Large intestine (tissue), 3 donors: ENCODE measurements around the gene PIP4K2B. TPM values are rescaled to one million over a fixed set of nuclear protein-coding genes. Genes with fewer than 3 reads are reported as not detected.

Experiments
- DNase-seq, 2 donors: peaks; one replicate each; pipeline versions ENCODE4 v3.0.0 to v3.0.0-alpha.2; 2013
- H3K27ac ChIP-seq: one replicate; pipeline ENCODE4 v1.5.1; 2013; ENCODE audit warnings: low read length
- H3K27me3 ChIP-seq: 2 replicates; pipeline ENCODE4 v1.6.1; 2013; ENCODE audit warnings: low read length; ENCODE audit not compliant: control insufficient read depth, insufficient read depth
- H3K36me3 ChIP-seq: 2 replicates; pipeline ENCODE4 v1.6.1; 2013; ENCODE audit warnings: low read length; ENCODE audit not compliant: control insufficient read depth, insufficient read depth
- H3K4me1 ChIP-seq: one replicate; pipeline ENCODE4 v1.6.1; 2013; ENCODE audit warnings: low read length; ENCODE audit not compliant: control insufficient read depth, insufficient read depth
- H3K4me3 ChIP-seq: one replicate; pipeline ENCODE4 v1.5.1; 2013; ENCODE audit warnings: low read length
- H3K9me3 ChIP-seq: one replicate; pipeline ENCODE4 v1.6.1; 2013; ENCODE audit warnings: mild to moderate bottlenecking, low read depth, low read length, moderate library complexity; ENCODE audit not compliant: control insufficient read depth
- WGBS: methylation state at CpG from one replicate; pipeline ENCODE4 v1.1.5; 2013; ENCODE audit warnings: low lambda C conversion rate; ENCODE audit not compliant: insufficient coverage; 5-methylcytosine and 5-hydroxymethylcytosine counted together
- polyA plus RNA-seq: library from polyadenylated mRNA; unstranded; fragments of 120-200 nt; gene quantifications from one replicate; pipeline ENCODE4 v1.2.1, GENCODE V29; 2013

The PIP4K2B gene
- polyA plus RNA-seq, 1 donor: 33.4 TPM

GRCh38 chr17:38738007-38738662, 61.2 kb downstream of the PIP4K2B start:
- peaks cover 53% of the 10 kb centered on the region for H3K4me1 ChIP-seq
- DNase-seq: no peak
- no peaks in the 10 kb centered on the region for H3K27me3 ChIP-seq

DNA sequence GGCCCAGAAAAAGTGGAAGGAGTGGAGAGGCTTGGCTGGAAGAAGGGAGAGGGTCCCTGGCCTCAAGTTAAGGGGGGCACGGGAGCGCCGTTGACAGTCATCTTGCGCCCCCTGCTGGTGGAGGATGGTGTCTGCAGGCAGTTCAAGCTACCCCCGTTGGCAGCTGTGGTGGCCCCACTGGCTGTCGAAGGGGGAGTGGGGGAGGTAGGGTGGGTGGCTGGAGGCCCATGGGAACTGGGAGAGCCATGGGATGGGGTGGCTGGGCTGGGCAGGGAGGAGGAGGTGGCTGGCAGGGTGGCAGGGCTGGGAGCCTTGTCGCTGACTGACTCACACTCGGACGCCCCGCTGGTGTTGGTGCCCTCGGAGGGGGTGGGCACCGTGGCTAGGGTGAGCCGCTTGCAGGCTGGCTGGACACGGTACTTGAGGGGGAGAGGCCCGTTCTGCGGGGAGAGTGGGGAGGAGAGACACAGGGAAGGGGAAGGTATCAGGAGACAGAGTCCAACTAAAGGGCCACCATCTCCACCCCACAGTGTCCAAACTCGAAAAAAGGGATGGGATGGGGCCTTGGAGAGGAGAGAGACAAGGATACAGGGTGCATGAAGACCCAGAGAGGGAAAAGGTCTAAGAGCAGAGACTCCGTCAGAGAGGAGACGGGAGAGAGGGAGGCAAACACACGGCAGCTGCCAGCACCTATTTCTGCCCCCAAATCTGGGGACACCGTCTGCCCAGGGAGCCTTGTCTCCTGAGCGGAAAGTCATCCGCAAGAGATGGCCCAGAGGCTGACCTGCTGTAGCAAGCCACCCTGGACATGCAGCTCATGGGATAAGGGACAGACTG, 64.0 kb downstream of the PIP4K2B start:
- H3K27me3 ChIP-seq: no peaks in the 10 kb centered on the region
- no peak overlapping the region for H3K27ac ChIP-seq
- H3K36me3 ChIP-seq: peaks cover 45% of the 10 kb centered on the region
- H3K9me3 ChIP-seq: no peaks in the 10 kb centered on the region
- peak in 1 of 2 donors; percentile 34 for DNase-seq
- no peak overlapping the region for H3K4me3 ChIP-seq
- H3K4me1 ChIP-seq: peaks cover 57% of the 10 kb centered on the region
- no CpG with 5 or more reads among the region's 23 CpGs for WGBS

More at GRCh38 chr17:38738007-38738662, 61.2 kb downstream of the PIP4K2B start:
- Histone ChIP-seq H3K27ac (no peak overlapping the region), H3K36me3 (peaks cover 44% of the 10 kb centered on the region), H3K4me3 (no peak overlapping the region), H3K9me3 (no peaks in the 10 kb centered on the region)
- 100% methylated on average over 2 of the region's 14 CpGs for WGBS

GRCh38 chr17:38733982-38734973, 65.1 kb downstream of the PIP4K2B start:
- WGBS: 80% methylated on average over 1 of the region's 15 CpGs
- Histone ChIP-seq H3K36me3 (peaks cover 36% of the 10 kb centered on the region), H3K27ac (peak overlapping the region; percentile 98), H3K4me3 (no peak overlapping the region), H3K4me1 (peaks cover 54% of the 10 kb centered on the region), H3K9me3 (no peaks in the 10 kb centered on the region), H3K27me3 (no peaks in the 10 kb centered on the region)
- DNase-seq: peak in 1 of 2 donors; percentile 75

DNA sequence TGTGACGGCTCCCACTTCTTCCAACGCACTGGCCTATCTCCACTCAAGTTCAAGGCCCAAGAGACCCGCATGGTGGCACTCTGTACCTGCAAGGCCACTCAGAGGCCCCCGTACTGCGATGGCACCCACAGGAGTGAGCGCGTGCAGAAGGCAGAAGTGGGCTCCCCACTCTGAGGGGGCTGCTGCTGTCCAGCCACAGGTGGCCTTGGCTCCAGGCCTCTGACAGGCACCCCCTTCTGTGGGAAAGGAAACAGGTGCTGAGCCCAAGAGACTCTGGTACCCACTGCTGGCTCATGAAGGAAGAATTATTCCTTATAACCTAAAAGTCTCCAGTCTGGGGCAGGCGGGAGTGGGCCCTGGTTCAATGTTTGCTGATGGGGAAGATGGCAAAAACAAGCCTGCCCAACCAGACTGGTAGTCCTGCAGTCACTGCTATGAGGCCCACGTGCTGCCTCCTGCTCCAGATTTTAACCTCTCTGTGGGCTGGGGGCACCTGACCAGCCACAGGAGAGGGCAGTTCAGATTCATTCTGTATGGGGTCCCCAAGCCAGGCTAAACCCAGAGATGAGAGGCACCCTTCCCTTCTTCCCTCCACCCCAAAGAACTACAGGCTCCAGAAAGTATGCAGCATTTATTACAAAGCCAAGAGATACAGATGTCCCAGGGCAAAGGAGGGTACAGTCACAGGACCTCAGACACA, 65.9 kb downstream of the PIP4K2B start:
- peaks cover 27% of the 10 kb centered on the region for H3K36me3 ChIP-seq
- DNase-seq: no peak
- H3K4me1 ChIP-seq: peaks cover 52% of the 10 kb centered on the region

GRCh38 chr17:38732376-38733281, 66.7 kb downstream of the PIP4K2B start:
- H3K27ac ChIP-seq: peak overlapping the region; percentile 98
- peaks cover 52% of the 10 kb centered on the region for H3K4me1 ChIP-seq
- H3K9me3 ChIP-seq: no peaks in the 10 kb centered on the region
- DNase-seq: peak in 1 of 2 donors; percentile 84
- no CpG with 5 or more reads among the region's 7 CpGs for WGBS
- no peak overlapping the region for H3K4me3 ChIP-seq
- H3K27me3 ChIP-seq: no peaks in the 10 kb centered on the region
- H3K36me3 ChIP-seq: peaks cover 27% of the 10 kb centered on the region

More for the DNA sequence above, 65.9 kb downstream of the PIP4K2B start:
- Histone ChIP-seq H3K27me3 (no peaks in the 10 kb centered on the region), H3K4me3 (no peak overlapping the region), H3K27ac (peak overlapping the region; percentile 98), H3K9me3 (no peaks in the 10 kb centered on the region)
- no CpG with 5 or more reads among the region's 9 CpGs for WGBS

DNA sequence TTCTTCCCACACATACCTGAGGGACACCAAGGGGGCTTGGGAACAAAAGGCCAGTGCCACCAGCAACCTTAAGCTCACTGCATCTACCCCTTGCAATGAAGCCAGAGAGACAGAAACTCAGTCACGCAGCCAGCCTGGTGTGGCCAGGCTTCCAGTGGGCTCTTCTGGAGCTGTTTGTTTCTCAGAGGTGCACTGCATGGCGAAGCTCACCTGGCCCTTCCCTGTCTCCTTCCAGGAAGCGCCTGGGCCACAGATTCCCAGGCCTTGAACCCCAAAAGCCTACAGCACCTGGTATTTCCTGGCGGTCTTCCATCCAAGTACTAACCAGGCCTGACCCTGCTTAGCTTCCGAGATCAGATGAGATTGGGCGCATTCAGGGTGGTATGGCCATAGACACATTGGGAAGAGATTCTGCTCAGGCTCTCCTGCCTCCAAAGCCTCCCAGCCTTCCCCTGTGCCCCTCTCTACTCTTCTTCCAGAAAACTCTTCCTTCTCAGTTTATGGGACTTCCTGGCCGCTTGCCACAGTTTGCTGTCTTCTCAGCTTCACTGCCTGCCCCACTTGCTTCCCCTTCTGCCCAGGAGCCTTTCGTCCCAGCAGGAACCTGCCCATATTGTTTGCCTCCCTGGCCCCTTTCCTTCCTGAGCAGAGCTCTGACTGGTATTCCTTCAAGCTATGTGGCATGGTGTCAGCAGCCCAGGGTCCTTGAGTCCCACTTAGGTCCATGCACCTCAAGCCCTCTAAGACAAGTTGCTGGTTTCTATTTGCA, 67.6 kb downstream of the PIP4K2B start:
- WGBS: 100% methylated on average over 1 of the region's 8 CpGs
- peak overlapping the region; percentile 98 for H3K27ac ChIP-seq
- H3K4me1 ChIP-seq: peaks cover 54% of the 10 kb centered on the region
- no peaks in the 10 kb centered on the region for H3K9me3 ChIP-seq
- DNase-seq: no peak
- H3K27me3 ChIP-seq: no peaks in the 10 kb centered on the region
- peak overlapping the region; percentile 66 for H3K4me3 ChIP-seq
- peaks cover 27% of the 10 kb centered on the region for H3K36me3 ChIP-seq

- WGBS: 20% methylated on average over 1 of the region's 27 CpGs
- Histone ChIP-seq H3K27me3 (no peaks in the 10 kb centered on the region), H3K9me3 (no peaks in the 10 kb centered on the region), H3K4me3 (peak overlapping the region; percentile 66), H3K4me1 (peaks cover 63% of the 10 kb centered on the region), H3K27ac (peak overlapping the region; percentile 98), H3K36me3 (peaks cover 22% of the 10 kb centered on the region)
- peak; percentile 84 to 91 for DNase-seq
These were observed 68.6 kb downstream of the PIP4K2B start for GRCh38 chr17:38730526-38731379.

GRCh38 chr17:38729886-38730525, 69.3 kb downstream of the PIP4K2B start, which contains the start of gene CISD3:
TSS of gene CISD3 (plus strand) at chr17:38730341. CDS start at chr17:38730359, 18 bp downstream.
- Histone ChIP-seq H3K27me3 (no peaks in the 10 kb centered on the region), H3K4me1 (peaks cover 65% of the 10 kb centered on the region), H3K36me3 (peaks cover 23% of the 10 kb centered on the region), H3K27ac (peak within 1 kb of the TSS; percentile 98), H3K9me3 (no peaks in the 10 kb centered on the region), H3K4me3 (peak within 1 kb of the TSS; percentile 66)
- WGBS: no CpG with 5 or more reads among the region's 92 CpGs
- DNase-seq: peak; percentile 88 to 93
